GM23338 (cell line): Measurements from ENCODE around the gene RUNX1.

ENCODE experiments used
- CREB1 ChIP-seq: fragments of 250-450 bp; sonication (Bioruptor Pico); IDR thresholded peaks from 2 replicates; pipeline ENCODE4 v1.5.0; 2020; ENCODE audit warnings: low read depth, mild to moderate bottlenecking, moderate library complexity
- CTCF ChIP-seq, 2 experiments: fragments of 200-600 bp in 1 of 2; sonication (generic) in 1 of 2; conservative IDR thresholded peaks; 2 replicates each; pipeline versions ENCODE4 v1.5.1 to v1.6.1; 2016 to 2017; ENCODE audit warnings: antibody characterized with exemption in 2 of 2, low read depth in 2 of 2, mild to moderate bottlenecking in 2 of 2, moderate library complexity in 1 of 2
- EZH2 ChIP-seq: fragments of 200-600 bp; sonication (generic); IDR thresholded peaks from one replicate; pipeline ENCODE4 v1.8.0; 2017; ENCODE audit warnings: antibody characterized with exemption, mild to moderate bottlenecking, low read depth; ENCODE audit not compliant: unreplicated experiment
- EZH2phosphoT487 ChIP-seq: fragments of 200-600 bp; sonication (generic); IDR thresholded peaks from one replicate; pipeline ENCODE4 v1.8.1; 2018; ENCODE audit warnings: antibody characterized with exemption; ENCODE audit not compliant: unreplicated experiment
- JUNB ChIP-seq: IDR thresholded peaks from one replicate; pipeline ENCODE4 v1.6.1; 2016; ENCODE audit warnings: antibody characterized with exemption; ENCODE audit not compliant: unreplicated experiment
- POLR2AphosphoS5 ChIP-seq: IDR thresholded peaks from 2 replicates; pipeline ENCODE4 v1.6.1; 2016; ENCODE audit warnings: antibody characterized with exemption, low read depth
- REST ChIP-seq: IDR thresholded peaks from one replicate; pipeline ENCODE4 v1.6.1; 2018; ENCODE audit warnings: antibody characterized with exemption; ENCODE audit not compliant: unreplicated experiment
- STAT1 ChIP-seq: IDR thresholded peaks from one replicate; pipeline ENCODE4 v1.6.1; 2016; ENCODE audit warnings: antibody characterized with exemption; ENCODE audit not compliant: unreplicated experiment

- no peak for TF ChIP-seq POLR2AphosphoS5
- TF ChIP-seq CTCF (conservative IDR thresholded peaks at IDR 0.05; ENCODE audit: low read depth in 2 of 2), result no peak
- TF ChIP-seq REST, result no peak
- TF ChIP-seq EZH2phosphoT487, result no peak
- TF ChIP-seq STAT1, result no peak
- TF ChIP-seq EZH2, result no peak
- TF ChIP-seq CREB1 (CRISPR knock-in tag), result no peak
- no peak for TF ChIP-seq JUNB
Measured at GRCh38 chr21:35038772-35039319, 10.3 kb downstream of the RUNX1 start.
